ENCODE measurements around the gene GYS1.
"Not testable (repeated sequence)": the region's sequence is repeated elsewhere in the genome, so short reads cannot be mapped to it uniquely, and the experiment has no call there.

Gene GYS1

GRCh38 chr19:48935864-48936263 lies 57.2 kb downstream of the GYS1 start:
- DNase-seq: no peak

DNA sequence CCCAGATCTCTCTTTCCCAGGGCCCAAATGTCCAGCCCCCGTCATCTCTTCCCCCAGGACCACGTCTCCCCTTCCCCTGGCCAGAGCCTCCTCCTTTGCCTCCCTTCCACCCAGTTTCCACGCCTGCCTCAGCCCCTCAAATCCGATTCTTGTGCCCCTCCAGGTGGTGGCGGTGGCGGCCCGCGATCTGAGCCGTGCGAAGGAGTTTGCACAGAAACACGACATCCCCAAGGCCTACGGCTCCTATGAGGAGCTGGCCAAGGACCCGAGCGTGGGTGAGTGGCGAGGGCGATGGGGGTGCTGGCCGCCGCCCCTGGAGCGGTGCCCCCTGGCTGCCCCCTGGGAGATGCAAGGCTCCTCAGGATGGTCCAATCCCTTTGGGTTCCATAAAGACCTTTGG lies 58.3 kb downstream of the GYS1 start:
- no peak for DNase-seq

DNA sequence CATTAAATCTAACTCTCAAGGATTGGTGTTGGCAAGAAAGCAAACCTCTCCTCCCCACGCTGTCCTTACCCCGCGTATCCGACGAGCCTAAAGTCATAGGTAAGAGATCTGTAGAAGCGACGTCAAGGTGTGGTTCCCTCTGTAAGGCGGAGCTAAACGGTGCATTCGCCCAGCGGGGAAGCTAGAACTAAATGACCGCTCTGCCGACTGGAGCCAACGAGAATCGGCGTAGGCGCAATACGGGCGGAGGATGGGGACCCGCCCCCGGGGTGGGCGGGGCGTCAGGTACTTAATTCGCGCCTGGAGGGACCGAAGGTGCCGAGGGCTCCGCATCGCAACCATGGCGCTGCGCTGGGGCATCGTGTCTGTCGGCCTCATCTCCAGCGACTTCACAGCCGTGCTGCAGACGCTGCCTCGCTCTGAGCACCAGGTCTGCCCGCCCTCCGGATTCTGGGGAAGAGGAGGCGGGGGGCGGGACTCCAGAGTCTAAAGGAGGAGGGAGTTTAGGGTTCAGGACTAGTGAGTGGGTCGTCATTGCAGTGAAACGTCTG lies 59.7 kb downstream of the GYS1 start, which contains the start of gene DHDH:
Gene DHDH (plus strand): TSS at position 318 of the 551 bp plus-strand sequence. CDS start 23 bp downstream, at position 341.
- DNase-seq: peak; percentile 71 to 82

- DNase-seq: no peak
Measured at GRCh38 chr19:48928164-48929025, 64.7 kb downstream of the GYS1 start.

GRCh38 chr19:48927692-48928091 lies 65.4 kb downstream of the GYS1 start:
- DNase-seq: peak; percentile 12 to 37

- peak; percentile 95 to 98 for DNase-seq
Measured at GRCh38 chr19:48926909-48927308, 66.2 kb downstream of the GYS1 start.

DNA sequence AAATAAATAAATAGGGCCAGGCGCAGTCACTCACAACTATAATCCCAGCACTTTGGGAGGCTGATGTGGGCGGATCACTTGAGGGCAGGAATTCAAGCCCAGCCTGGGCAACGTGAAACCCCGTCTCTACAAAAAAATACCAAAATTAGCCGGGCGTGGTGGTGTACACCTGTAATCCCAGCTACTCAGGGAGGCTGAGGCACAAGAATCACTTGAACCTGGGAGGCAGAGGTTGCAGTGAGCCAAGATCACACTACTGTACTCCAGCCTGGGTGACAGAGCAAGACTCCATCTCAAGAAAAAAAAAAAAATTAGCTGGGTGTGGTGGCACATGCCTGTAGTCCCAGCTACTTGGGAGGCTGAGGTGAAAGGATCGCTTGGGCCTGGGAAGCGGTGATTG lies 67.2 kb downstream of the GYS1 start:
- not testable (repeated sequence) for DNase-seq

- DNase-seq: no peak
Measured at GRCh38 chr19:48925240-48925843, 67.8 kb downstream of the GYS1 start.

DNA sequence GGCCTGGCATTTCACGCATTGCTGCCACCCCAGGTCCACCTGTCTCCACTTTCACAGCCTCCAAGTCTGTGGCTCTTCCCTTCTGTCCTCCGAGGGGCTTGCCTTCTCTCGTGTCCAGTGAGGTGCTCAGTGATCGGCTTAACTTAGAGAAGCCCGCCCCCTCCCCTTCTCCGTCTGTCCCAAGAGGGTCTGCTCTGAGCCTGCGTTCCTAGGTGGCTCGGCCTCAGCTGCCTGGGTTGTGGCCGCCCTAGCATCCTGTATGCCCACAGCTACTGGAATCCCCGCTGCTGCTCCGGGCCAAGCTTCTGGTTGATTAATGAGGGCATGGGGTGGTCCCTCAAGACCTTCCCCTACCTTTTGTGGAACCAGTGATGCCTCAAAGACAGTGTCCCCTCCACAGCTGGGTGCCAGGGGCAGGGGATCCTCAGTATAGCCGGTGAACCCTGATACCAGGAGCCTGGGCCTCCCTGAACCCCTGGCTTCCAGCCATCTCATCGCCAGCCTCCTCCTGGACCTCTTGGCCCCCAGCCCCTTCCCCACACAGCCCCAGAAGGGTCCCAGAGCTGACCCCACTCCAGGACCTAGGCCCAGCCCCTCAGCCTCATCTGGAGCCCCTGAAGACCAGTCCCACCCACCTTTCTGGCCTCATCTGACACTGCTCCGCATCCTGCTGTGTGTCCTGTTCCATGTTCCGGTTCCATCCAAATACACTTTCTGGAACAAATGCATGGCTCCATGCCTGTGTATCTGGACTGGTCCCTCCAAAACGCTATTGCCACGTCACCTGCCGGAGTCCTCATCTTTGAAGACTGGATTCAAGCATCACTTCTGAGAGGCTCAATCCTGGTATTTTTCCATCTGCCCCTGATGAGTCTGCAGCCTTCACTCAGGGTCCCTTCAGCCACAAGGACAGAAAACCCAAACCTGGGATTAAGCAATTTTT lies 70.3 kb downstream of the GYS1 start:
- DNase-seq: no peak

- DNase-seq: no peak
Measured at GRCh38 chr19:48921721-48922500, 71.2 kb downstream of the GYS1 start.

GRCh38 chr19:48920949-48921348 lies 72.2 kb downstream of the GYS1 start:
- no peak for DNase-seq

- not testable (repeated sequence) for DNase-seq
Measured at GRCh38 chr19:48919271-48919670, 73.8 kb downstream of the GYS1 start.

DNA sequence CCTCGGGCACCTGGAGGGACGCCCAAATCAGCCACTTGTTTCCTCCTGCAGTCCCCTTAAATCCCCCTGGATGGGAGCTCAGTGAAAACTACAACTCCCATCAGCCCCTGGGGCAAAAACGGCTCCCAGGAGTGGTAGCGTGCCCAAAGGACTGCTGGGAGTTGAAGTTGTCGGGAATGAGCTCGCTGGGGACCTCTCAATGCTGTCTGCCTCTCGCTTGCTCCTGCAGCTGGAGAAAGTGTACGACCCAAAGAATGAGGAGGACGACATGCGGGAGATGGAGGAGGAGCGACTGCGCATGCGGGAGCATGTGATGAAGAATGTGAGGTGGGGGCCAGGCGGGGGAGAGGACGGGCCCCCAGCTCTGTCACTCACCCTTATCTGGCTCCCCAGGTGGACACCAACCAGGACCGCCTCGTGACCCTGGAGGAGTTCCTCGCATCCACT lies 74.3 kb downstream of the GYS1 start:
- DNase-seq: no peak

All from inflammatory macrophage (primary cell).